ELF-1 (cell line): ENCODE measurements around the gene ARMH1.
"Not testable (repeated sequence)": the region's sequence is repeated elsewhere in the genome, so short reads cannot be mapped to it uniquely, and the experiment has no call there.

Experiments
- DNase-seq: peaks from one replicate; pipeline ENCODE4 v3.0.0-alpha.2; 2016; ENCODE audit warnings: low read depth, low spot score

Gene ARMH1

GRCh38 chr1:44694863-44695478 lies 20.5 kb downstream of the ARMH1 start:
- DNase-seq: no peak

GRCh38 chr1:44695671-44696070 lies 21.2 kb downstream of the ARMH1 start:
- DNase-seq: no peak

GRCh38 chr1:44696101-44696500 lies 21.6 kb downstream of the ARMH1 start:
- no peak for DNase-seq

- no peak for DNase-seq
Observed at GRCh38 chr1:44696789-44697345, 22.4 kb downstream of the ARMH1 start.

- no peak for DNase-seq
Observed at GRCh38 chr1:44698138-44698537, 23.6 kb downstream of the ARMH1 start.

DNA sequence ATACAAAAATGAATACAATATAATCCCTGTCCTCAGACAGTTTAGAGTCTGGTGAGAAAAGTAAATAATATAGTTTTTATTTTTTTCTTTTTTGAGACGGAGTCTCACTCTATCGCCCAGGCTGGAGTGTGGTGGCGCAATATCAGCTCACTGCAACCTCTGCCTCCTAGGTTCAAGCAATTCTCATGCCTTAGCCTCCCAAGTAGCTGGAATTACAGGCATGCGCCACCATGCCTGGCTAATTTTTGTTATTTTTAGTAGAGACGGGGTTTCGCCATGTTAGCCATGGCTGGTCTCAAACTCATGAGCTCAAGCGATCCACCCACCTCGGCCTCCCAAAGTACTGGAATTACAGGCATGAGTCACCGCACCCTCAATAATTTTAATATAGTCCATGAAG lies 24.9 kb downstream of the ARMH1 start:
- DNase-seq: not testable (repeated sequence)

DNA sequence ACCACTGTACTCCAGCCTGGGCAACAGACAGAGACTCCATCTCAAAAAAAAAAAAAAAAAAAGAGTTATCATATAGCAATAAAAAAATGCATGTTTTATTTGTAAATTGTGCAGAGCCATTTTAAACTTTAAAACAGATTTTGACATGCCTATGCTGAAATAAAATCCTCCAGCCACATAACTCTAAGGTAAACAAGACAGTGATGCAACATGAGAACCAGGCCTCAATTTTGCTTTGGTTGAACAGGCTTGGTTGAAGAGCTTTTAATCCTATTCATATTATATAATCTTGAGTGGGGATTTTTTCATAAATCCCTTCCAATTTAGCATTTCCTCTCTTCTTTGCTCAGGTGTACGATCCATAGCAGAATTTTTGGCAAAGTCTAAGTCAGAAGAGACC lies 26.1 kb downstream of the ARMH1 start:
- DNase-seq: no peak

- DNase-seq: no peak
Observed at GRCh38 chr1:44701141-44701573, 26.6 kb downstream of the ARMH1 start.

GRCh38 chr1:44705470-44705869 lies 31.0 kb downstream of the ARMH1 start:
- no peak for DNase-seq

- no peak for DNase-seq
Observed at GRCh38 chr1:44705938-44706337, 31.4 kb downstream of the ARMH1 start.

- no peak for DNase-seq
Observed at GRCh38 chr1:44707112-44707881, 32.8 kb downstream of the ARMH1 start.

- DNase-seq: peak; percentile 46
Observed at GRCh38 chr1:44707959-44708831, 33.7 kb downstream of the ARMH1 start.

GRCh38 chr1:44713321-44713781 lies 38.8 kb downstream of the ARMH1 start:
- DNase-seq: no peak

DNA sequence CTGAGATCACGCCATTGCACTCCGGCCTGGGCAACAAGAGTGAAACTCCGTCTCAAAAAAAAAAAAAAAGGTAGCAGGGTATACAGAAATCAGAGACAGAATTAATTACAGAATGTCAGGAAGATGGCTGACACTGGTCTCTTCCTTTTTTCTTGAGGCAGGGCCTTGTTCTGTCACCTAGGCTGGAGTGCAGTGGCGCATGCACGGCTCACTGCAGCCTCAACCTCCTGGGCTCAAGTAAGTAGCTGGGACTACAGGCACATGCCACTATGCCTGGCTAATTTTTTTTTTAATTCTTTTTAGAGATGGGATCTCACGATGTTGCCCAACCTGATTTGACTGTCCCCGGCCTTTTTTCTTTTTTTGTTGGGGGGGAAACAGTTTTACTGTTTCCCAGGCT lies 40.0 kb downstream of the ARMH1 start:
- no peak for DNase-seq

DNA sequence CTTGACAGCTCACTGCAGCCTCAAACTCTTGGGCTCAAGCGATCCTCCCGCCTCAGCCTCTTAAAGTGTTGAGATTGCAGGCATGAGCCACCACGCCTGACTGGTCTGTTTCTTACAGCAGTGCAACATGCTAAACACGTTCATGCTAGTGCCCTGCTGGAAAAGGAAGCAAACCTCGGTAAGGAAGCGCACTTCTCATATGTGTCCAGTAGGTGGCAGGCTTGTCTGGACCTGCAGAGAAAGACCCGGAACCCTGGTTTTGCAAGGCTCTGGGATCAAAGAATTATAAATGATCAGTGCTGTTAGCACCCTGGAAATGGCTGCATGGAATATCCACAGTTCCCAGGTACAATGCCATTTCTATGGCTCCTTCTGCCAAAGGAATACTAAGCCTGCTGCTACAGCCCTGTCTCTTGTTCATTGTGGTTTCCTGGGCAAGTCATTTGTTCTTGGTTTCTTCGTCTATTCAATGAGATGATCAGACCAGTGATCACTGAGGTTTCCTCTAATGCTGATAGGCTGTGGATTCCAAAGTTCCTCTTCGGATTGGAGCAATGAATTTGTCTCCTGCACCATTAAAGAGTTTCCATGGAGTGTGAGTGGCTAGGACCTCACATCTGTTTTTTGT lies 40.5 kb downstream of the ARMH1 start:
- peak; percentile 87 for DNase-seq

DNA sequence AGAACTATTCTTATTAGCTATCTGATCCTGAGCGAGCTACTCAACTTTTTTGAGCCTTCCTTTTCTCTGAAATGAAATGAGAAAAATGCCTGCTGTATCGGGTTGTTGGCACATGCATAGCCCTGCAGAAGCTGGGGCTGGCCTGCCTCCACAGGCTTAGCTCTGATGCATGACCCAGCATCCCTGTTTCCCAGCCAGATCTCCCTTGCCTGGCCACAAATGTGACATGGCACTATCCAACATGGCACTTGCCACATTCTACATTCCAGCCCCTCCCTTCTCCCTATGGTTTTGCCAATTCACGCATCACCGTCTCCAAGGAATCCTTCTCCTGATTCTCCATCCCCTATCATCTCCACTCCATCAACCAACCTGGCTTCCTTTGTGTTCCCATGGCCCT lies 42.6 kb downstream of the ARMH1 start:
- no peak for DNase-seq

GRCh38 chr1:44717653-44718052 lies 43.1 kb downstream of the ARMH1 start:
- DNase-seq: no peak

DNA sequence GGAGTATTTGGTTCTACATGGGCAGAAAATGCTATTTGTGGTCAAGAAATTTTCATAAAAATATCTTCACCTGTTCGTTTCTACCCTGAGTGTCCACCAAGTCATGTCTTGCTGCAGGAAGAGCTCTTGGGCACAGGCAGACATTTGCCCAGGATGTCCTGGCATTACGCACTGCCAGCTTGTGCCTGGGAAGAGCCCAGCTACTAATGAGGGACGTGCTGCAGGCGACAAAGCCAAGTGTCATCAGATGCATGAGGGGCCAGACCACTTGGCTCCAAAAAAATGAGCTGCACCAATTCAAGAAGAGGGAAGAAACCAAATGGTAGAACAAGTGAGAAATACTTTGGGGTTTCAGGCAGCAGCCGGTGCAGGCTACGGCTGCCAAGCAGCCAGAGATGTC lies 43.6 kb downstream of the ARMH1 start:
- no peak for DNase-seq

GRCh38 chr1:44719318-44719717 lies 44.8 kb downstream of the ARMH1 start:
- no peak for DNase-seq

GRCh38 chr1:44720281-44720680 lies 45.8 kb downstream of the ARMH1 start:
- DNase-seq: no peak
